Left lung (tissue), 10 donors: Measurements from ENCODE around the gene FOXK1. TPM values are rescaled to one million over a fixed set of nuclear protein-coding genes. Genes with fewer than 3 reads are reported as not detected.
"Not testable (repeated sequence)": the region's sequence is repeated elsewhere in the genome, so short reads cannot be mapped to it uniquely, and the experiment has no call there.

Experiments
- ATAC-seq: fragments of 200-7000 bp; cut with Tn5 transposase; one replicate; pipeline ENCODE4 v1.9.1; 2020; ENCODE audit warnings: moderate library complexity
- DNase-seq, 4 donors: peaks; one replicate each; pipeline ENCODE4 v3.0.0-alpha.2; 2013 to 2020
- H3K27ac ChIP-seq, 2 donors: fragments of 200-600 bp; sonication (generic) in 1 of 2; one replicate each; pipeline versions ENCODE4 v1.5.0 to v1.8.0; 2020 to 2021
- H3K27me3 ChIP-seq, 2 donors: fragments of 200-600 bp; sonication (generic) in 1 of 2; one replicate each; pipeline versions ENCODE4 v1.5.0 to v1.8.0; 2020 to 2021
- H3K36me3 ChIP-seq, 2 donors: fragments of 200-600 bp; sonication (generic) in 1 of 2; one replicate each; pipeline versions ENCODE4 v1.5.0 to v1.8.0; 2020 to 2021
- H3K4me1 ChIP-seq, 2 donors: fragments of 200-600 bp; one replicate each; pipeline ENCODE4 v1.8.0; 2021
- H3K4me3 ChIP-seq, 2 donors: fragments of 200-600 bp; sonication (generic) in 1 of 2; one replicate each; pipeline versions ENCODE4 v1.5.0 to v1.8.0; 2020 to 2021; ENCODE audit warnings: mild to moderate bottlenecking in 1 of 2
- H3K9me3 ChIP-seq, 2 donors: fragments of 200-600 bp; sonication (generic) in 1 of 2; one replicate each; pipeline versions ENCODE4 v1.5.0 to v1.8.0; 2020 to 2021
- intact Hi-C, 2 donors: fragments of 100-400 bp; cut with DNase I; formaldehyde crosslinking; loops; one replicate each; pipeline versions ENCODE4 v1.11.2 to v1.14.2; 2022
- polyA plus RNA-seq, 6 donors: library from polyadenylated mRNA; unstranded; fragments of 120-200 nt; gene quantifications; one replicate each; pipeline ENCODE4 v1.2.1, GENCODE V29; 2013; ENCODE audit not compliant: insufficient read length in 6 of 6
- total RNA-seq, 2 donors: library from RNA; stranded (reverse); fragmentation: NEBNext Ultra II Directional; extraction: Animal tissue kit (Norgen Biotek cat#: 25700); gene quantifications; one replicate each; pipeline ENCODE4 v1.2.1, GENCODE V29; 2021
- TF ChIP-seq, protein P1 (sequence below), 2 donors: fragments of 200-600 bp; sonication (generic) in 1 of 2; IDR thresholded peaks; one replicate each; pipeline versions ENCODE4 v1.5.0 to v1.8.0; 2021; ENCODE audit warnings: antibody characterized with exemption in 2 of 2
- donor health status: DM: no; HTN: yes; CAD: no.
- donor health status: DM: no; HTN: no; CAD: no.

Gene FOXK1
- total and polyA plus RNA-seq, 8 donors: 15.1 to 29.2 (median 18.8) TPM

- intact Hi-C loops: loop anchor here in 1 of 2 donors (10.0 kb wide), 1 partner anchor 292 kb away; no protein-coding TSS in a partner anchor
- no peak overlapping the region for H3K27ac ChIP-seq
- peaks cover 0 to 63% of the 10 kb centered on the region in 2 donors for H3K36me3 ChIP-seq
- peaks cover 0 to 8% of the 10 kb centered on the region in 2 donors for H3K4me1 ChIP-seq
- H3K4me3 ChIP-seq: peak overlapping the region; percentile 3 to 11
- no peaks in the 10 kb centered on the region for H3K9me3 ChIP-seq
- TF ChIP-seq, protein P1, sequence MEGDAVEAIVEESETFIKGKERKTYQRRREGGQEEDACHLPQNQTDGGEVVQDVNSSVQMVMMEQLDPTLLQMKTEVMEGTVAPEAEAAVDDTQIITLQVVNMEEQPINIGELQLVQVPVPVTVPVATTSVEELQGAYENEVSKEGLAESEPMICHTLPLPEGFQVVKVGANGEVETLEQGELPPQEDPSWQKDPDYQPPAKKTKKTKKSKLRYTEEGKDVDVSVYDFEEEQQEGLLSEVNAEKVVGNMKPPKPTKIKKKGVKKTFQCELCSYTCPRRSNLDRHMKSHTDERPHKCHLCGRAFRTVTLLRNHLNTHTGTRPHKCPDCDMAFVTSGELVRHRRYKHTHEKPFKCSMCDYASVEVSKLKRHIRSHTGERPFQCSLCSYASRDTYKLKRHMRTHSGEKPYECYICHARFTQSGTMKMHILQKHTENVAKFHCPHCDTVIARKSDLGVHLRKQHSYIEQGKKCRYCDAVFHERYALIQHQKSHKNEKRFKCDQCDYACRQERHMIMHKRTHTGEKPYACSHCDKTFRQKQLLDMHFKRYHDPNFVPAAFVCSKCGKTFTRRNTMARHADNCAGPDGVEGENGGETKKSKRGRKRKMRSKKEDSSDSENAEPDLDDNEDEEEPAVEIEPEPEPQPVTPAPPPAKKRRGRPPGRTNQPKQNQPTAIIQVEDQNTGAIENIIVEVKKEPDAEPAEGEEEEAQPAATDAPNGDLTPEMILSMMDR (IDR thresholded peaks at IDR 0.05): no peak
- H3K27me3 ChIP-seq: no peaks in the 10 kb centered on the region
- peak; percentile 24 for ATAC-seq
- DNase-seq: peak in 2 of 4 donors; percentile 30 to 77
Observed at GRCh38 chr7:4792537-4793126, 110.5 kb downstream of the FOXK1 start.

DNA sequence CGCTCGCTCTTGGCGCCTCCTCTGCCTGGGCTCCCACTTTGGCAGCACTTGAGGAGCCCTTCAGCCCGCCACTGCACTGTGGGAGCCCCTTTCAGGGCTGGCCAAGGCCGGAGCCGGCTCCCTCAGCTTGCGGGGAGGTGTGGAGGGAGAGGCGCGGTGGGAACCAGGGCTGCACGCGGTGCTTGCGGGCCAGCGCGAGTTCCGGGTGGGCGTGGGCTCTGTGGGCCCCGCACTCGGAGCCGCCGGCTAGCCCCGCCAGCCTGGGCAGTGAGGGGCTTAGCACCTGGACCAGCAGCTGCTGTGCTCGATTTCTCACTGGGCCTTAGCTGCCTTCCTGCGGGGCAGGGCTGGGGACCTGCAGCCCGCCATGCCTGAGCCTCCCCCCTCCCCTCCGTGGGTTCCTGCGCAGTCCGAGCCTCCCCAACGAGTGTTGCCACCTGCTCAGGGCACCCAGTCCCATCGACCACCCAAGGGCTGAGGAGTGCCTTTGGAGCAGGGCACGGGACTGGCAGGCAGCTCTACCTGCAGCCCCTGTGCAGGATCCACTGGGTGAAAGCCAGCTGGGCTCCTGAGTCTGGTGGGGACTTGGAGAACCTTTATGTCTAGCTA is 111.4 kb downstream of the FOXK1 start:
- intact Hi-C loops: loop anchor here in 1 of 2 donors (10.0 kb wide), 1 partner anchor 291 kb away; no protein-coding TSS in a partner anchor
- DNase-seq: not testable (repeated sequence)
- peaks cover 0 to 55% of the 10 kb centered on the region in 2 donors for H3K36me3 ChIP-seq

DNA sequence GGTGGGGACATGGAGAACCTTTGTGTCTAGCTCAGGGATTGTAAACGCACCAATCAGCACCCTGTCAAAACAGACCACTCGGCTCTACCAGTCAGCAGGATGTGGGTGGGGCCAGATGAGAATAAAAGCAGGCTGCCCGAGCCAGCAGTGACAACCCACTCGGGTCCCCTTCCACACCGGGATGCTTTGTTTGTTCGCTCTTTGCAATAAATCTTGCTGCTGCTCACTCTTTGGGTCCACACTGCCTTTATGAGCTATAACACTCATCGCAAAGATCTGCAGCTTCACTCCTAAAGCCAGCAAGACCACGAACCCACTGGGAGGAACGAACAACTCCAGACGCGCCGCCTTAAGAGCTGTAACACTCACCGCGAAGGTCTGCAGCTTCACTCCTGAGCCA is 112.1 kb downstream of the FOXK1 start:
- ATAC-seq: not testable (repeated sequence)
- H3K4me1 ChIP-seq: peaks cover 0 to 17% of the 10 kb centered on the region in 2 donors
- intact Hi-C loops: loop anchor here in 1 of 2 donors (10.0 kb wide), 1 partner anchor 291 kb away; no protein-coding TSS in a partner anchor

More for the DNA sequence above, 111.4 kb downstream of the FOXK1 start:
- H3K9me3 ChIP-seq, H3K4me3 ChIP-seq, H3K27me3 ChIP-seq, ATAC-seq, H3K27ac ChIP-seq: not testable (repeated sequence)
- peaks cover 0 to 14% of the 10 kb centered on the region in 2 donors for H3K4me1 ChIP-seq

GRCh38 chr7:4794591-4795350 is 112.7 kb downstream of the FOXK1 start:
- intact Hi-C loops: loop anchor here in 1 of 2 donors (10.0 kb wide), 1 partner anchor 290 kb away; no protein-coding TSS in a partner anchor
- TF ChIP-seq, protein P1 (IDR thresholded peaks at IDR 0.05): no peak
- DNase-seq: peak in 1 of 4 donors; percentile 44
- Histone ChIP-seq H3K4me3 (no peak overlapping the region), H3K9me3 (no peaks in the 10 kb centered on the region), H3K4me1 (peaks cover 0 to 17% of the 10 kb centered on the region in 2 donors), H3K27me3 (no peaks in the 10 kb centered on the region), H3K36me3 (peaks cover 0 to 42% of the 10 kb centered on the region in 2 donors), H3K27ac (no peak overlapping the region)
- no peak for ATAC-seq

More for the DNA sequence above, 112.1 kb downstream of the FOXK1 start:
- not testable (repeated sequence) for H3K9me3 ChIP-seq, DNase-seq, H3K27me3 ChIP-seq, H3K4me3 ChIP-seq, H3K27ac ChIP-seq
- peaks cover 0 to 48% of the 10 kb centered on the region in 2 donors for H3K36me3 ChIP-seq

DNA sequence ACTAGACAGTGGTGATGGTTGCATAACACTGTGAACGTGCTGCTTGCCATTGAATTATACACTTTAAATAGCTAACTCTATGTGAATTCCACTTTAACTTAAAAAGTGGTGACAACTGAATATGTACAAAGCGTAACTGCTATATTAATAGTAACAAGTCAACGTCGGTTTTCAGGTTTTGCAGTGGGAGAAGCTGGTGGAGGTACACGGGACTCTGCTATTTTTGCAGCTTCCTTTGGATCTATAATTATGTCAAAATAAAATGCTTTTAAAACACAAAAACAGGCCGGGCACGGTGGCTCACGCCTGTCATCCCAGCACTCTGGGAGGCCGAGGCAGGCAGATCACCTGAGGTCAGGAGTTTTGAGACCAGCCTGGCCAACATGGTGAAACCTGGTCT is 114.4 kb downstream of the FOXK1 start:
- TF ChIP-seq, protein P1 (IDR thresholded peaks at IDR 0.05): no peak
- intact Hi-C loops: loop anchor here in 1 of 2 donors (10.0 kb wide), 1 partner anchor 288 kb away; no protein-coding TSS in a partner anchor
- H3K27me3 ChIP-seq: no peaks in the 10 kb centered on the region
- H3K9me3 ChIP-seq: no peaks in the 10 kb centered on the region
- H3K27ac ChIP-seq: no peak overlapping the region
- ATAC-seq: no peak
- H3K4me1 ChIP-seq: peaks cover 0 to 16% of the 10 kb centered on the region in 2 donors
- no peak overlapping the region for H3K4me3 ChIP-seq
- peaks cover 0 to 25% of the 10 kb centered on the region in 2 donors for H3K36me3 ChIP-seq
- DNase-seq: peak in 1 of 4 donors; percentile 34
